ENCODE data around the gene MAP3K2. TPM values are rescaled to one million over a fixed set of nuclear protein-coding genes. Genes with fewer than 3 reads are reported as not detected.

The MAP3K2 gene
- total and polyA plus RNA-seq, 2 of the 4 experiments (the other 2 are of a cell fraction), result 6.2 to 30.8 TPM

DNA sequence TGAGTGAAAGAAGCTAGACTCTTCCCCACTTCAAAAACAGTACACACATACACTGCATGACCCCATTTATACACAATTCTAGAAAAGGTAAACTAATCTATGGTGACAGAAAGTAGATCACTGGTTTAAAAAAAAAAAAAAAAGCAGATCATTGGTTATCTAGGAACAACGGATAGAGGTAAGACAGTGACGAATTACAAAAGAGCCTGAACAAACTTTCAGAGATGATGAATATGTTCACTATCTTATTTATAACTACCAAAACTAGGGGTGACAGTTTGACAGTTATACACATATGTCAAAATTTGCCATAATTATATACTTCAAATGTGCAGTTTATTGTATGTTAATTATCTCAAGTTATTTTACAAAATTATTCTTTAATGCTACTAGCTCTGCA, 27.5 kb downstream of the MAP3K2 start:
- H2BK20ac ChIP-seq (ENCODE audit: low read depth, low read length), result no peak overlapping the region
- WGBS, 2 experiments (ENCODE audit: extremely low coverage in 2 of 2, insufficient read length in 1 of 2), result no CpG with 5 or more reads among the region's 2 CpGs
- ATAC-seq (ENCODE audit: low read depth) (no peak), DNase-seq (no peak)
- in situ Hi-C loops (cut with MboI; ENCODE audit: low sequenced_read_pairs), result no loop called here
- CTCF ChIA-PET, result no interaction called here
- no peak overlapping the region for H2BK15ac ChIP-seq (ENCODE audit: low read depth, low read length)
- H3K4me1 ChIP-seq (ENCODE audit: control insufficient read depth, insufficient read depth, low read length), result peaks cover 5% of the 10 kb centered on the region
- H2AK9ac ChIP-seq (replicated peaks; ENCODE audit: low read depth, low read length, poor library complexity), result no peak overlapping the region
- no peak overlapping the region for H3K4me3 ChIP-seq (ENCODE audit: insufficient read depth, low read depth, low read length)
- H3K9ac ChIP-seq (ENCODE audit: low read depth, low read length), result no peak overlapping the region
- H3K27me3 ChIP-seq (ENCODE audit: control insufficient read depth, insufficient read depth, low read length), result no peaks in the 10 kb centered on the region
- H3K79me1 ChIP-seq (ENCODE audit: low read depth in 1 of 2, low read length in 2 of 2), result peaks cover 23 to 54% of the 10 kb centered on the region in 2 experiments
- H4K20me1 ChIP-seq (ENCODE audit: insufficient read depth, low read length), result peaks cover 67% of the 10 kb centered on the region
- no peaks in the 10 kb centered on the region; the same call in 1 of the 2 replicates for H3K9me1 ChIP-seq (ENCODE audit: insufficient read depth, low read length)
- H3K56ac ChIP-seq (ENCODE audit: extremely low read depth, insufficient read depth, low read length), result no peak overlapping the region
- POLR2A ChIA-PET (ENCODE audit: unreplicated experiment), result no interaction called here
- H3K4me2 ChIP-seq (ENCODE audit: low read depth, low read length), result no peak overlapping the region
- TF ChIP-seq, protein P1, sequence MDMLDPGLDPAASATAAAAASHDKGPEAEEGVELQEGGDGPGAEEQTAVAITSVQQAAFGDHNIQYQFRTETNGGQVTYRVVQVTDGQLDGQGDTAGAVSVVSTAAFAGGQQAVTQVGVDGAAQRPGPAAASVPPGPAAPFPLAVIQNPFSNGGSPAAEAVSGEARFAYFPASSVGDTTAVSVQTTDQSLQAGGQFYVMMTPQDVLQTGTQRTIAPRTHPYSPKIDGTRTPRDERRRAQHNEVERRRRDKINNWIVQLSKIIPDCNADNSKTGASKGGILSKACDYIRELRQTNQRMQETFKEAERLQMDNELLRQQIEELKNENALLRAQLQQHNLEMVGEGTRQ (IDR thresholded peaks at IDR 0.05; ENCODE audit: low read depth, low read length), result no peak
- TF ChIP-seq, protein P2, sequence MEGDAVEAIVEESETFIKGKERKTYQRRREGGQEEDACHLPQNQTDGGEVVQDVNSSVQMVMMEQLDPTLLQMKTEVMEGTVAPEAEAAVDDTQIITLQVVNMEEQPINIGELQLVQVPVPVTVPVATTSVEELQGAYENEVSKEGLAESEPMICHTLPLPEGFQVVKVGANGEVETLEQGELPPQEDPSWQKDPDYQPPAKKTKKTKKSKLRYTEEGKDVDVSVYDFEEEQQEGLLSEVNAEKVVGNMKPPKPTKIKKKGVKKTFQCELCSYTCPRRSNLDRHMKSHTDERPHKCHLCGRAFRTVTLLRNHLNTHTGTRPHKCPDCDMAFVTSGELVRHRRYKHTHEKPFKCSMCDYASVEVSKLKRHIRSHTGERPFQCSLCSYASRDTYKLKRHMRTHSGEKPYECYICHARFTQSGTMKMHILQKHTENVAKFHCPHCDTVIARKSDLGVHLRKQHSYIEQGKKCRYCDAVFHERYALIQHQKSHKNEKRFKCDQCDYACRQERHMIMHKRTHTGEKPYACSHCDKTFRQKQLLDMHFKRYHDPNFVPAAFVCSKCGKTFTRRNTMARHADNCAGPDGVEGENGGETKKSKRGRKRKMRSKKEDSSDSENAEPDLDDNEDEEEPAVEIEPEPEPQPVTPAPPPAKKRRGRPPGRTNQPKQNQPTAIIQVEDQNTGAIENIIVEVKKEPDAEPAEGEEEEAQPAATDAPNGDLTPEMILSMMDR (conservative IDR thresholded peaks at IDR 0.05; ENCODE audit: low read depth, low read length), result no peak
- TF ChIP-seq RAD21 (IDR thresholded peaks at IDR 0.05; ENCODE audit: low read length), result no peak
- no peak for TF ChIP-seq MXI1 (IDR thresholded peaks at IDR 0.05; ENCODE audit: borderline replicate concordance, low read depth, low read length)
- TF ChIP-seq FOS (IDR thresholded peaks at IDR 0.05; ENCODE audit: low read depth, low read length), result no peak
- TF ChIP-seq MAZ (IDR thresholded peaks at IDR 0.05; ENCODE audit: borderline replicate concordance, low read depth, low read length), result no peak
- no peak for TF ChIP-seq NFE2L2 (IDR thresholded peaks at IDR 0.05; ENCODE audit: low read depth, low read length)
- no peak for TF ChIP-seq RCOR1 (IDR thresholded peaks at IDR 0.05; ENCODE audit: insufficient replicate concordance, low read length)
- TF ChIP-seq MAFK (IDR thresholded peaks at IDR 0.05; ENCODE audit: low read depth, low read length), result no peak
- no peak for TF ChIP-seq CEBPB (IDR thresholded peaks at IDR 0.05; ENCODE audit: low read depth, low read length)
- TF ChIP-seq, protein P3, sequence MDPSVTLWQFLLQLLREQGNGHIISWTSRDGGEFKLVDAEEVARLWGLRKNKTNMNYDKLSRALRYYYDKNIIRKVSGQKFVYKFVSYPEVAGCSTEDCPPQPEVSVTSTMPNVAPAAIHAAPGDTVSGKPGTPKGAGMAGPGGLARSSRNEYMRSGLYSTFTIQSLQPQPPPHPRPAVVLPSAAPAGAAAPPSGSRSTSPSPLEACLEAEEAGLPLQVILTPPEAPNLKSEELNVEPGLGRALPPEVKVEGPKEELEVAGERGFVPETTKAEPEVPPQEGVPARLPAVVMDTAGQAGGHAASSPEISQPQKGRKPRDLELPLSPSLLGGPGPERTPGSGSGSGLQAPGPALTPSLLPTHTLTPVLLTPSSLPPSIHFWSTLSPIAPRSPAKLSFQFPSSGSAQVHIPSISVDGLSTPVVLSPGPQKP (IDR thresholded peaks at IDR 0.05; ENCODE audit: borderline replicate concordance, low read depth, low read length), result no peak
- no peak for TF ChIP-seq CHD1 (IDR thresholded peaks at IDR 0.05; ENCODE audit: low read depth, low read length)
- H2AFZ ChIP-seq (replicated peaks; ENCODE audit: low read length, poor library complexity), result no peak overlapping the region
- dilution Hi-C loops (cut with HindIII; ENCODE audit: low sequenced_read_pairs, unreplicated experiment), result no loop called here
- BruUV-seq (replicated peaks), result no TSS peak
- H4K5ac ChIP-seq (ENCODE audit: low read depth, low read length), result no peak overlapping the region
- H2AK5ac ChIP-seq (ENCODE audit: low read depth, low read length), result no peak overlapping the region
- no peak overlapping the region for H4K8ac ChIP-seq (ENCODE audit: low read depth in 2 of 2, low read length in 2 of 2)
- H3K4ac ChIP-seq (ENCODE audit: low read depth, low read length), result no peak overlapping the region
- no peak overlapping the region for H3K18ac ChIP-seq (ENCODE audit: low read depth, low read length)
- no peak overlapping the region for H4K91ac ChIP-seq (ENCODE audit: insufficient read depth, low read depth, low read length)
- H3K9me3 ChIP-seq (ENCODE audit: control insufficient read depth, insufficient read depth, low read length), result no peaks in the 10 kb centered on the region
- H3K36me3 ChIP-seq (ENCODE audit: control insufficient read depth, insufficient read depth, low read length), result no peaks in the 10 kb centered on the region
- intact Hi-C loops (cut with micrococcal nuclease), result no loop called here
- no peak overlapping the region for H3K27ac ChIP-seq (ENCODE audit: insufficient read depth, low read length)
- H2BK120ac ChIP-seq (ENCODE audit: low read depth, low read length), result no peak overlapping the region
- no peak overlapping the region for H2BK5ac ChIP-seq (ENCODE audit: low read depth, low read length, poor library complexity, severe bottlenecking)
- no peak overlapping the region for H3K23ac ChIP-seq (ENCODE audit: low read depth, low read length)
- no peak overlapping the region for H3K14ac ChIP-seq (replicated peaks; ENCODE audit: low read depth, low read length)
